Measurements from ENCODE around the gene FADS3.

DNA sequence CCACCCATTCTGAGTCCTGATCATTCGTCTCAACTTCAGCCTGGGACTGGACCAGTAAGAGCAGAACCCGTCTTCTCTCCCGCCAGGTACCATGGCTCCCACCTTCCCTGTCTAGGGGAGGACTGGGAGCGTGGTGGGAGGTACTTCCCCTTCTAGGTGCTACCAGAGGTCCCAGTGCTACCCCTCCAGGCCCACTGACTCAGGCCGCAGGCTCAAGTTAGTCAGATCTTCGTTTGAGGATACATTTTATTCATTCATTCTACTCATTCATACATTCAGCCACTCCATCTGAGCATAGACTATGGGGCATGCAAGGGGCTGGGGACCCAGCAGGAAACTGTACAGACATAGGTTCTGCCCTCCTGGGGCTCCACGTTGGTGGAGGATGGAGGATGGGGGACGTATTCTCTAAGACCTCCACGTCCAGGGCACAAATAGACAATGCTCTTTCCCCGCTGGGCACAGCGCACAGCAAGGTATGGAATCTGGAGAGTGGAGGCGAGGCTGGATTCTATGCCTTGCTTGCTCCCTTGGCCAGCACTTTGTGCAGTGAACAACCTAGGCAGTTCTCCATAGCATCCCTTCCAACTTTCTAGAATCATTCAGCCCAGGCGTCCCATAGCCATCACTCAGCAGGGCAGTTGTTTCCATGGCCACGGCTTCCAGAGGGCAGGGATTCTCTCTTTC, 27.0 kb upstream of the FADS3 start:
- TF ChIP-seq CTCF (conservative IDR thresholded peaks at IDR 0.05; ENCODE audit: low read depth in 2 of 2) (no peak), POLR2AphosphoS5 (IDR thresholded peaks at IDR 0.05; ENCODE audit: low read depth) (no peak)
